GM12878 (cell line): ENCODE results near the gene KRTAP10-1. TPM values are rescaled to one million over a fixed set of nuclear protein-coding genes. Genes with fewer than 3 reads are reported as not detected.

Experiments
- ATAC-seq: fragments of 200-7000 bp; cut with Tn5 transposase; 3 replicates; pipeline ENCODE4 v1.9.1; 2020; ENCODE audit warnings: mild to moderate bottlenecking, moderate library complexity
- BruUV-seq: library from RNA; stranded (reverse); fragments of 400-500 nt; replicated peaks from 2 replicates; lab custom pipeline; 2021; lab: Mats Ljungman, UMichigan
- CTCF ChIA-PET: fragments of 300-600 bp; sonication (Branson Sonifier 250); formaldehyde crosslinking; extraction: SDS; loops from one replicate; lab custom pipeline; 2021; ENCODE audit warnings: inconsistent platforms; lab: Yijun Ruan, JAX
- POLR2A ChIA-PET: fragments of 350-600 bp; formaldehyde crosslinking; extraction: SDS; loops from one replicate; lab custom pipeline; 2021; ENCODE audit warnings: inconsistent platforms; lab: Charles Lee
- RAD21 ChIA-PET: fragments of 300-600 bp; sonication (Branson Sonifier 250); formaldehyde crosslinking; loops from one replicate; lab custom pipeline; 2023; ENCODE audit warnings: antibody characterized with exemption; ENCODE audit not compliant: unreplicated experiment; lab: Charles Lee
- SMC1A ChIA-PET: fragments of 300-600 bp; sonication (Branson Sonifier 250); formaldehyde crosslinking; loops from one replicate; lab custom pipeline; 2023; ENCODE audit not compliant: unreplicated experiment, uncharacterized antibody; lab: Charles Lee
- DNase-seq: peaks from one replicate; pipeline ENCODE4 v3.0.0-alpha.2; 2011; ENCODE audit warnings: low read depth, low spot score
- FAIRE-seq: peaks from 3 replicates; lab custom pipeline; 2011; peaks lifted over from hg19 to GRCh38; lab: Jason Lieb, UNC
- H2AFZ ChIP-seq: 2 replicates; pipeline ENCODE4 v1.6.0; 2011; ENCODE audit warnings: low read depth, low read length, control low read depth; ENCODE audit not compliant: control insufficient read depth
- H3K27ac ChIP-seq: 2 replicates; pipeline ENCODE4 v1.5.1; 2011; ENCODE audit warnings: control low read depth; ENCODE audit not compliant: control insufficient read depth, insufficient read depth
- H3K27me3 ChIP-seq, 2 experiments: replicated peaks in 1 of 2; 2 replicates each; pipeline versions ENCODE4 v1.6.0 to v1.6.1; 2011; ENCODE audit warnings: low read length in 1 of 2; ENCODE audit not compliant: control insufficient read depth in 2 of 2, insufficient read depth in 2 of 2
- H3K36me3 ChIP-seq, 2 experiments: 2 replicates each; pipeline ENCODE4 v1.5.1; 2011; ENCODE audit warnings: low read length in 1 of 2; ENCODE audit not compliant: control insufficient read depth in 2 of 2, insufficient read depth in 2 of 2
- H3K4me1 ChIP-seq: 2 replicates; pipeline ENCODE4 v1.6.1; 2011; ENCODE audit warnings: mild to moderate bottlenecking, low read length, moderate library complexity, mixed read lengths; ENCODE audit not compliant: control insufficient read depth, insufficient read depth
- H3K4me2 ChIP-seq: 2 replicates; pipeline ENCODE4 v1.6.0; 2011; ENCODE audit warnings: control low read depth; ENCODE audit not compliant: control insufficient read depth, insufficient read depth
- H3K4me3 ChIP-seq: fragments of 200-600 bp; sonication (generic); 2 replicates; pipeline ENCODE4 v1.5.1; 2016
- H3K79me2 ChIP-seq: 2 replicates; pipeline ENCODE4 v1.6.0; 2011; ENCODE audit warnings: low read length; ENCODE audit not compliant: control insufficient read depth, insufficient read depth
- H3K9ac ChIP-seq: 2 replicates; pipeline ENCODE4 v1.8.0; 2011; ENCODE audit warnings: low read length, control low read depth, mixed read lengths; ENCODE audit not compliant: control insufficient read depth, insufficient read depth
- H3K9me3 ChIP-seq: replicated peaks from 3 replicates; pipeline ENCODE4 v1.5.1; 2011; ENCODE audit warnings: mild to moderate bottlenecking, low read length; ENCODE audit not compliant: control insufficient read depth, insufficient read depth
- H4K20me1 ChIP-seq: 2 replicates; pipeline ENCODE4 v1.6.0; 2011; ENCODE audit not compliant: control insufficient read depth, insufficient read depth
- CHD4 ChIP-seq: fragments of 200-600 bp; sonication (generic); IDR thresholded peaks from 2 replicates; pipeline ENCODE4 v1.6.1; 2016; ENCODE audit warnings: mild to moderate bottlenecking
- CREB1 ChIP-seq: IDR thresholded peaks from 2 replicates; pipeline ENCODE4 v1.6.1; 2012; ENCODE audit warnings: low read depth, mild to moderate bottlenecking, inconsistent platforms
- ETV6 ChIP-seq, 2 experiments: fragments of 450-650 bp in 1 of 2; IDR thresholded peaks in 1 of 2; conservative IDR thresholded peaks in 1 of 2; 2 replicates each; pipeline ENCODE4 v1.6.1; 2014; ENCODE audit warnings: antibody characterized with exemption in 1 of 2, borderline replicate concordance in 1 of 2, low read depth in 1 of 2, mild to moderate bottlenecking in 1 of 2, moderate library complexity in 1 of 2
- FOS ChIP-seq: IDR thresholded peaks from 3 replicates; pipeline ENCODE4 v1.6.1; 2011; ENCODE audit warnings: borderline replicate concordance; ENCODE audit not compliant: insufficient read length; ENCODE audit errors: extremely low read depth
- HDAC6 ChIP-seq: fragments of 200-600 bp; sonication (generic); IDR thresholded peaks from one replicate; pipeline ENCODE4 v1.8.0; 2017; ENCODE audit warnings: antibody characterized with exemption; ENCODE audit not compliant: unreplicated experiment
- IKZF2 ChIP-seq, 2 experiments: fragments of 450-650 bp; IDR thresholded peaks; 2 replicates each; pipeline ENCODE4 v1.6.1; 2017; ENCODE audit warnings: mild to moderate bottlenecking in 2 of 2, moderate library complexity in 2 of 2
- LARP7 ChIP-seq: fragments of 450-650 bp; IDR thresholded peaks from 2 replicates; pipeline ENCODE4 v1.6.1; 2017; ENCODE audit warnings: mild to moderate bottlenecking
- MLLT1 ChIP-seq: fragments of 450-650 bp; IDR thresholded peaks from 2 replicates; pipeline ENCODE4 v1.6.1; 2016; ENCODE audit warnings: mild to moderate bottlenecking
- MYC ChIP-seq: IDR thresholded peaks from 2 replicates; pipeline ENCODE4 v1.6.1; 2011; ENCODE audit warnings: mild to moderate bottlenecking, low read length, moderate library complexity, inconsistent platforms; ENCODE audit not compliant: insufficient read depth, insufficient replicate concordance, insufficient read length, severe bottlenecking
- NFIC ChIP-seq: IDR thresholded peaks from 2 replicates; pipeline ENCODE4 v1.6.1; 2012; ENCODE audit warnings: low read depth, mild to moderate bottlenecking, inconsistent platforms, low read length, moderate library complexity
- PAX8 ChIP-seq: fragments of 450-650 bp; IDR thresholded peaks from 2 replicates; pipeline ENCODE4 v1.6.1; 2017; ENCODE audit warnings: mild to moderate bottlenecking, moderate library complexity
- PBX3 ChIP-seq: IDR thresholded peaks from 2 replicates; pipeline ENCODE4 v1.6.1; 2011; ENCODE audit warnings: mild to moderate bottlenecking, low read depth, low read length, moderate library complexity; ENCODE audit not compliant: insufficient replicate concordance
- RELB ChIP-seq: fragments of 450-650 bp; IDR thresholded peaks from 2 replicates; pipeline ENCODE4 v1.6.1; 2017; ENCODE audit warnings: low read depth, mild to moderate bottlenecking, moderate library complexity
- SMC3 ChIP-seq: IDR thresholded peaks from 2 replicates; pipeline ENCODE4 v1.6.1; 2011; ENCODE audit warnings: low read length, improper control_type of control experiment, borderline replicate concordance
- SP1 ChIP-seq: IDR thresholded peaks from one replicate; pipeline ENCODE4 v1.6.1; 2011; ENCODE audit warnings: low read depth, low read length
- ZNF217 ChIP-seq: fragments of 450-650 bp; IDR thresholded peaks from 2 replicates; pipeline ENCODE4 v1.6.1; 2017; ENCODE audit warnings: antibody characterized with exemption, mild to moderate bottlenecking
- WGBS: methylation state at CpG from one replicate; pipeline ENCODE4 v1.1.6; 2016; ENCODE audit warnings: low lambda C conversion rate; ENCODE audit not compliant: insufficient replicate concordance, insufficient coverage; ENCODE audit errors: missing lambda C conversion rate; 5-methylcytosine and 5-hydroxymethylcytosine counted together
- in situ Hi-C: fragments of 300-500 bp; cut with MboI; formaldehyde crosslinking; loops from 9 replicates; pipeline ENCODE4 v1.14.3; 2018; ENCODE audit warnings: mixed read lengths
- intact Hi-C: fragments of 100-400 bp; cut with micrococcal nuclease; formaldehyde crosslinking; loops from one replicate; pipeline ENCODE4 v1.14.2; 2022; ENCODE audit not compliant: unreplicated experiment
- polyA plus RNA-seq, 11 experiments: library from polyadenylated mRNA; depleted of rRNA in 4 of 11; unstranded in 6 of 11; stranded (reverse) in 5 of 11; fragments of >200 nt; fragmentation: Nextera tagmentation in 4 of 11; fragmentation: Illumina TruSeq in 1 of 11; extraction: Ambion mirVana in 4 of 11; extraction: Trizol in 1 of 11; gene quantifications; 1 replicate in 1 of 11; 2 replicates in 10 of 11; pipeline versions ENCODE4 v1.2.1 to v1.2.3, GENCODE V29; 2011 to 2016; ENCODE audit warnings: inconsistent platforms in 2 of 11, missing spikeins in 2 of 11, low read depth in 1 of 11
- total RNA-seq, 4 experiments: library from RNA; depleted of rRNA in 3 of 4; stranded (reverse); fragments of >200 nt in 3 of 4; fragmentation: Illumina TruSeq in 1 of 4; extraction: Trizol in 1 of 4; gene quantifications; 2 replicates each; pipeline versions ENCODE4 v1.2.1 to v1.2.3, GENCODE V29; 2013 to 2021
- TF ChIP-seq, protein P1 (sequence below): fragments of 450-650 bp; formaldehyde crosslinking; IDR thresholded peaks from 2 replicates; pipeline ENCODE4 v1.5.0; 2022; ENCODE audit warnings: mild to moderate bottlenecking, missing genetic modification characterization

The KRTAP10-1 gene
- total and polyA plus RNA-seq, 10 of the 15 experiments (the other 5 are each of a cell fraction or from before 2014, with no cell fraction given) = not detected

DNA sequence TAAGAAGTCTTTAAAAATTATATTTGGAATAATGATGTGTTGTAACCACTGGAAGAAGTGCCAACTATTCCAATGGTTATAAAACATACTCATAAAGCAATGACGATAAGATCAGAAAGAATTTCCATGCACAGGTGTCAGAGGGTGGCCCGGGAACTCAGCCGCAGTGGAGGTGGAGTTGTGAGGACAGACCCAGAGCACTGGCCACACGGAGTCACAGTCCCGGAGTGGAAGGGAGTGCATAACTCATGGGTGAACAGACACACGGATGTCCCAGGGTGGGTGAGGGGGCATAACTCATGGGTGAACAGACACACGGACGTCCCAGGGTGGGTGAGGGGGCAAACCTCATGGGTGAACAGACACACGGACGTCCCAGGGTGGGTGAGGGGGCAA is 36.0 kb upstream of the KRTAP10-1 start:
- in situ Hi-C loops = no loop called here

More for the DNA sequence above, 36.0 kb upstream of the KRTAP10-1 start:
- TF ChIP-seq ETV6 (conservative IDR thresholded peaks at IDR 0.05 in 1 of 2, IDR thresholded peaks at IDR 0.05 in 1 of 2; ENCODE audit: borderline replicate concordance in 1 of 2, low read depth in 1 of 2) = no peak
- no peak for TF ChIP-seq PAX8
- TF ChIP-seq PBX3 = no peak
- no peak for TF ChIP-seq CHD4
- TF ChIP-seq NFIC = no peak
- no peak for TF ChIP-seq ZNF217
- TF ChIP-seq SP1 = no peak
- no peak for TF ChIP-seq RELB
- TF ChIP-seq MLLT1 = no peak
- no peak for TF ChIP-seq SMC3
- no peak for TF ChIP-seq LARP7
- no peak for TF ChIP-seq MYC
- TF ChIP-seq, protein P1, sequence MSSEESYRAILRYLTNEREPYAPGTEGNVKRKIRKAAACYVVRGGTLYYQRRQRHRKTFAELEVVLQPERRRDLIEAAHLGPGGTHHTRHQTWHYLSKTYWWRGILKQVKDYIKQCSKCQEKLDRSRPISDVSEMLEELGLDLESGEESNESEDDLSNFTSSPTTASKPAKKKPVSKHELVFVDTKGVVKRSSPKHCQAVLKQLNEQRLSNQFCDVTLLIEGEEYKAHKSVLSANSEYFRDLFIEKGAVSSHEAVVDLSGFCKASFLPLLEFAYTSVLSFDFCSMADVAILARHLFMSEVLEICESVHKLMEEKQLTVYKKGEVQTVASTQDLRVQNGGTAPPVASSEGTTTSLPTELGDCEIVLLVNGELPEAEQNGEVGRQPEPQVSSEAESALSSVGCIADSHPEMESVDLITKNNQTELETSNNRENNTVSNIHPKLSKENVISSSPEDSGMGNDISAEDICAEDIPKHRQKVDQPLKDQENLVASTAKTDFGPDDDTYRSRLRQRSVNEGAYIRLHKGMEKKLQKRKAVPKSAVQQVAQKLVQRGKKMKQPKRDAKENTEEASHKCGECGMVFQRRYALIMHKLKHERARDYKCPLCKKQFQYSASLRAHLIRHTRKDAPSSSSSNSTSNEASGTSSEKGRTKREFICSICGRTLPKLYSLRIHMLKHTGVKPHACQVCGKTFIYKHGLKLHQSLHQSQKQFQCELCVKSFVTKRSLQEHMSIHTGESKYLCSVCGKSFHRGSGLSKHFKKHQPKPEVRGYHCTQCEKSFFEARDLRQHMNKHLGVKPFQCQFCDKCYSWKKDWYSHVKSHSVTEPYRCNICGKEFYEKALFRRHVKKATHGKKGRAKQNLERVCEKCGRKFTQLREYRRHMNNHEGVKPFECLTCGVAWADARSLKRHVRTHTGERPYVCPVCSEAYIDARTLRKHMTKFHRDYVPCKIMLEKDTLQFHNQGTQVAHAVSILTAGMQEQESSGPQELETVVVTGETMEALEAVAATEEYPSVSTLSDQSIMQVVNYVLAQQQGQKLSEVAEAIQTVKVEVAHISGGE (CRISPR knock-in tag) = no peak
- TF ChIP-seq HDAC6 = no peak
- no peak for TF ChIP-seq CREB1
- no peak for TF ChIP-seq IKZF2 (IDR thresholded peaks at IDR 0.05)
- TF ChIP-seq FOS = no peak
- ATAC-seq (no peak), FAIRE-seq (no peak), DNase-seq (no peak)
- Histone ChIP-seq H3K4me3 (no peak overlapping the region), H3K4me2 (no peak overlapping the region), H4K20me1 (no peaks in the 10 kb centered on the region), H3K9ac (no peak overlapping the region), H3K79me2 (no peaks in the 10 kb centered on the region), H3K4me1 (no peaks in the 10 kb centered on the region), H3K27ac (no peak overlapping the region), H3K27me3 (no peaks in the 10 kb centered on the region), H2AFZ (no peak overlapping the region), H3K36me3 (no peaks in the 10 kb centered on the region), H3K9me3 (peaks cover 3% of the 10 kb centered on the region; the same call in 2 of the 3 replicates)
- WGBS = 51% methylated on average over 10 of the region's 10 CpGs
- ChIA-PET CTCF (no interaction called here), SMC1A (no interaction called here), RAD21 (no interaction called here), POLR2A (no interaction called here)
- BruUV-seq = no TSS peak
- intact Hi-C loops = no loop called here
